ENCODE data around the gene TXN.

DNA sequence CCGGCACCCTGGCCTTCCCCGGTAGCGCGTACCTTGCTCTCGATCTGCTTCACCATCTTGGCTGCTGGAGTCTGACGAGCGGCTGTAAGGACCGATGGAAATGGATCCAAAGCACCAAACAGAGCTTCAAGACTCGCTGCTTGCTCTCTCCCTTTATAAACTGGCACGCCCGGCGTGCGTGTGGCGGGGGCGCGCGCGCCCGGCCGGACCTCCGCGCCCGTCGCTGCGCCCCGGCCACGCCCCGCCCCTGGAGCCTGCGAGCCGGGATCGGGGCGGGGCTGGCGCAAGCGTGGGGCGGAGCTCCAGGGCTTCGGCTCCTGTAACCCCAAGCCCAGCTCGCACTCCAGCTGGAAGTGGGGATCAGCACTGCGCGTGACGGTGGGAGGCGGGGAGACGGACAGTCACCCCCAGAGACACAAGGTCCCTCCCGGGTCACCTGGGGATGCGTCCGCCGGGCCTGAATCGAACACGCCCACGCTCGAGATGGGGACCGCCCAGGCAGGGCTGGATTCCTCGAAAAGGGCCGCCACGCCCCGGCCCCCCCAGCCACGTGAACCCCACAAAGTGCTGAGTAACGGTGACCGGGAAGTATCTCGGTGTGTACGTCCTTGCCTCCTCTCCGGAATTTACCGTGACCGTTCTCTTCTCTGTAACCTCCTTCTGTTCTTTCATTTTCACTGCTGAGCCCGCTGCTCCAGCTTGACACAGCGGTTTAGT lies at the start of gene TXN:
- TF ChIP-seq POLR2A (IDR thresholded peaks at IDR 0.05; ENCODE audit: low read depth, low read length), result peak; percentile 98
- no peak for TF ChIP-seq CTCF (conservative IDR thresholded peaks at IDR 0.05; ENCODE audit: low read depth, low read length)
- no peak for TF ChIP-seq RFX5 (IDR thresholded peaks at IDR 0.05; ENCODE audit: low read depth, low read length)
- peak; percentile 52 for TF ChIP-seq USF2 (IDR thresholded peaks at IDR 0.05; ENCODE audit: low read depth, low read length)
- TF ChIP-seq BHLHE40 (IDR thresholded peaks at IDR 0.05; ENCODE audit: low read depth, low read length), result peak; percentile 40; the same call in 1 of the 2 replicates
- TF ChIP-seq CEBPB (IDR thresholded peaks at IDR 0.05; ENCODE audit: low read depth, low read length), result no peak

Measured in IMR-90 (cell line).